GM12878 (cell line): ENCODE data around the gene LSM11. TPM values are rescaled to one million over a fixed set of nuclear protein-coding genes. Genes with fewer than 3 reads are reported as not detected.

Source experiments
- ATAC-seq: fragments of 200-7000 bp; cut with Tn5 transposase; 3 replicates; pipeline ENCODE4 v1.9.1; 2020; ENCODE audit warnings: mild to moderate bottlenecking, moderate library complexity
- BruUV-seq: library from RNA; stranded (reverse); fragments of 400-500 nt; replicated peaks from 2 replicates; lab custom pipeline; 2021; lab: Mats Ljungman, UMichigan
- CTCF ChIA-PET: fragments of 300-600 bp; sonication (Branson Sonifier 250); formaldehyde crosslinking; extraction: SDS; loops from one replicate; lab custom pipeline; 2021; ENCODE audit warnings: inconsistent platforms; lab: Yijun Ruan, JAX
- POLR2A ChIA-PET: fragments of 350-600 bp; formaldehyde crosslinking; extraction: SDS; loops from one replicate; lab custom pipeline; 2021; ENCODE audit warnings: inconsistent platforms; lab: Charles Lee
- RAD21 ChIA-PET: fragments of 300-600 bp; sonication (Branson Sonifier 250); formaldehyde crosslinking; loops from one replicate; lab custom pipeline; 2023; ENCODE audit warnings: antibody characterized with exemption; ENCODE audit not compliant: unreplicated experiment; lab: Charles Lee
- SMC1A ChIA-PET: fragments of 300-600 bp; sonication (Branson Sonifier 250); formaldehyde crosslinking; loops from one replicate; lab custom pipeline; 2023; ENCODE audit not compliant: unreplicated experiment, uncharacterized antibody; lab: Charles Lee
- DNase-seq: peaks from one replicate; pipeline ENCODE4 v3.0.0-alpha.2; 2011; ENCODE audit warnings: low read depth, low spot score
- FAIRE-seq: peaks from 3 replicates; lab custom pipeline; 2011; peaks lifted over from hg19 to GRCh38; lab: Jason Lieb, UNC
- H2AFZ ChIP-seq: 2 replicates; pipeline ENCODE4 v1.6.0; 2011; ENCODE audit warnings: low read depth, low read length, control low read depth; ENCODE audit not compliant: control insufficient read depth
- H3K27ac ChIP-seq: 2 replicates; pipeline ENCODE4 v1.5.1; 2011; ENCODE audit warnings: control low read depth; ENCODE audit not compliant: control insufficient read depth, insufficient read depth
- H3K27me3 ChIP-seq, 2 experiments: replicated peaks in 1 of 2; 2 replicates each; pipeline versions ENCODE4 v1.6.0 to v1.6.1; 2011; ENCODE audit warnings: low read length in 1 of 2; ENCODE audit not compliant: control insufficient read depth in 2 of 2, insufficient read depth in 2 of 2
- H3K36me3 ChIP-seq, 2 experiments: 2 replicates each; pipeline ENCODE4 v1.5.1; 2011; ENCODE audit warnings: low read length in 1 of 2; ENCODE audit not compliant: control insufficient read depth in 2 of 2, insufficient read depth in 2 of 2
- H3K4me1 ChIP-seq: 2 replicates; pipeline ENCODE4 v1.6.1; 2011; ENCODE audit warnings: mild to moderate bottlenecking, low read length, moderate library complexity, mixed read lengths; ENCODE audit not compliant: control insufficient read depth, insufficient read depth
- H3K4me2 ChIP-seq: 2 replicates; pipeline ENCODE4 v1.6.0; 2011; ENCODE audit warnings: control low read depth; ENCODE audit not compliant: control insufficient read depth, insufficient read depth
- H3K4me3 ChIP-seq: fragments of 200-600 bp; sonication (generic); 2 replicates; pipeline ENCODE4 v1.5.1; 2016
- H3K79me2 ChIP-seq: 2 replicates; pipeline ENCODE4 v1.6.0; 2011; ENCODE audit warnings: low read length; ENCODE audit not compliant: control insufficient read depth, insufficient read depth
- H3K9ac ChIP-seq: 2 replicates; pipeline ENCODE4 v1.8.0; 2011; ENCODE audit warnings: low read length, control low read depth, mixed read lengths; ENCODE audit not compliant: control insufficient read depth, insufficient read depth
- H3K9me3 ChIP-seq: replicated peaks from 3 replicates; pipeline ENCODE4 v1.5.1; 2011; ENCODE audit warnings: mild to moderate bottlenecking, low read length; ENCODE audit not compliant: control insufficient read depth, insufficient read depth
- H4K20me1 ChIP-seq: 2 replicates; pipeline ENCODE4 v1.6.0; 2011; ENCODE audit not compliant: control insufficient read depth, insufficient read depth
- BRCA1 ChIP-seq: IDR thresholded peaks from 2 replicates; pipeline ENCODE4 v1.6.1; 2011; ENCODE audit warnings: low read depth, low read length, improper control_type of control experiment
- MLLT1 ChIP-seq: fragments of 450-650 bp; IDR thresholded peaks from 2 replicates; pipeline ENCODE4 v1.6.1; 2016; ENCODE audit warnings: mild to moderate bottlenecking
- PML ChIP-seq: IDR thresholded peaks from 2 replicates; pipeline ENCODE4 v1.6.1; 2012; ENCODE audit warnings: low read length, inconsistent platforms
- POLR2AphosphoS2 ChIP-seq: IDR thresholded peaks from 2 replicates; pipeline ENCODE4 v1.6.1; 2011; ENCODE audit warnings: low read depth, mild to moderate bottlenecking, low read length, improper control_type of control experiment, moderate library complexity
- SIN3A ChIP-seq: IDR thresholded peaks from 2 replicates; pipeline ENCODE4 v1.6.1; 2012; ENCODE audit warnings: low read depth, low read length, improper control_type of control experiment
- WGBS: methylation state at CpG from one replicate; pipeline ENCODE4 v1.1.6; 2016; ENCODE audit warnings: low lambda C conversion rate; ENCODE audit not compliant: insufficient replicate concordance, insufficient coverage; ENCODE audit errors: missing lambda C conversion rate; 5-methylcytosine and 5-hydroxymethylcytosine counted together
- in situ Hi-C: fragments of 300-500 bp; cut with MboI; formaldehyde crosslinking; loops from 9 replicates; pipeline ENCODE4 v1.14.3; 2018; ENCODE audit warnings: mixed read lengths
- intact Hi-C: fragments of 100-400 bp; cut with micrococcal nuclease; formaldehyde crosslinking; loops from one replicate; pipeline ENCODE4 v1.14.2; 2022; ENCODE audit not compliant: unreplicated experiment
- polyA plus RNA-seq, 11 experiments: library from polyadenylated mRNA; depleted of rRNA in 4 of 11; unstranded in 6 of 11; stranded (reverse) in 5 of 11; fragments of >200 nt; fragmentation: Nextera tagmentation in 4 of 11; fragmentation: Illumina TruSeq in 1 of 11; extraction: Ambion mirVana in 4 of 11; extraction: Trizol in 1 of 11; gene quantifications; 1 replicate in 1 of 11; 2 replicates in 10 of 11; pipeline versions ENCODE4 v1.2.1 to v1.2.3, GENCODE V29; 2011 to 2016; ENCODE audit warnings: inconsistent platforms in 2 of 11, missing spikeins in 2 of 11, low read depth in 1 of 11
- total RNA-seq, 4 experiments: library from RNA; depleted of rRNA in 3 of 4; stranded (reverse); fragments of >200 nt in 3 of 4; fragmentation: Illumina TruSeq in 1 of 4; extraction: Trizol in 1 of 4; gene quantifications; 2 replicates each; pipeline versions ENCODE4 v1.2.1 to v1.2.3, GENCODE V29; 2013 to 2021
- TF ChIP-seq, protein P1 (sequence below): IDR thresholded peaks from 2 replicates; pipeline ENCODE4 v1.6.1; 2011; ENCODE audit warnings: low read depth, low read length, improper control_type of control experiment, borderline replicate concordance

The LSM11 gene
- total and polyA plus RNA-seq, 10 of the 15 experiments (the other 5 are each of a cell fraction or from before 2014, with no cell fraction given), result 0.71 to 8.5 (median 4.2) TPM

GRCh38 chr5:157708866-157709265 lies 34.6 kb upstream of the LSM11 start:
- H2AFZ ChIP-seq, result no peak overlapping the region
- 96% methylated on average over 1 of the region's 1 CpG for WGBS
- no peaks in the 10 kb centered on the region for H3K4me1 ChIP-seq
- in situ Hi-C loops (no loop called here), intact Hi-C loops (no loop called here)
- FAIRE-seq, result no peak
- ATAC-seq, result no peak
- no peak overlapping the region for H3K4me3 ChIP-seq
- no peaks in the 10 kb centered on the region for H3K27me3 ChIP-seq
- RAD21 ChIA-PET, result no interaction called here
- no peak overlapping the region for H3K4me2 ChIP-seq
- CTCF ChIA-PET, result interaction anchor here (0.6 to 1.6 kb wide), 5 partner anchors 9 to 147 kb away, joined by 3 to 5 read pairs (median 3); no protein-coding TSS in a partner anchor
- no peaks in the 10 kb centered on the region for H3K36me3 ChIP-seq
- H3K79me2 ChIP-seq, result no peaks in the 10 kb centered on the region
- H3K9me3 ChIP-seq, result no peaks in the 10 kb centered on the region
- H4K20me1 ChIP-seq, result no peaks in the 10 kb centered on the region
- no peak for DNase-seq
- H3K9ac ChIP-seq, result no peak overlapping the region
- TF ChIP-seq MLLT1 (no peak), PML (no peak), BRCA1 (no peak), SIN3A (no peak), POLR2AphosphoS2 (no peak)
- TF ChIP-seq, protein P1, sequence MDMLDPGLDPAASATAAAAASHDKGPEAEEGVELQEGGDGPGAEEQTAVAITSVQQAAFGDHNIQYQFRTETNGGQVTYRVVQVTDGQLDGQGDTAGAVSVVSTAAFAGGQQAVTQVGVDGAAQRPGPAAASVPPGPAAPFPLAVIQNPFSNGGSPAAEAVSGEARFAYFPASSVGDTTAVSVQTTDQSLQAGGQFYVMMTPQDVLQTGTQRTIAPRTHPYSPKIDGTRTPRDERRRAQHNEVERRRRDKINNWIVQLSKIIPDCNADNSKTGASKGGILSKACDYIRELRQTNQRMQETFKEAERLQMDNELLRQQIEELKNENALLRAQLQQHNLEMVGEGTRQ, result no peak
- BruUV-seq, result no TSS peak
- POLR2A ChIA-PET, result no interaction called here
- no peak overlapping the region for H3K27ac ChIP-seq
- SMC1A ChIA-PET, result interaction anchor here (1.2 to 1.7 kb wide), 3 partner anchors 9 to 366 kb away, joined by 3 to 7 read pairs (median 3); no protein-coding TSS in a partner anchor
